Measurements from ENCODE around the gene ENAM.
A peak's percentile ranks its signal among the peaks of the same experiment; 100 is the strongest.
"Not testable (repeated sequence)": the region's sequence is repeated elsewhere in the genome, so short reads cannot be mapped to it uniquely, and the experiment has no call there.

Gene ENAM

GRCh38 chr4:70634482-70634881, 5.9 kb downstream of the ENAM start:
- Histone ChIP-seq H3K9me2 (replicated peaks; ENCODE audit: low read depth, low read length) (no peaks in the 10 kb centered on the region), H3K9ac (ENCODE audit: low read depth, low read length, poor library complexity, severe bottlenecking) (no peak overlapping the region), H3K36me3 (ENCODE audit: insufficient read depth, low read length) (no peaks in the 10 kb centered on the region), H3K27me3 (ENCODE audit: insufficient read depth, low read length, poor library complexity, severe bottlenecking) (no peaks in the 10 kb centered on the region), H3K9me3 (ENCODE audit: insufficient read depth, low read depth, low read length) (no peaks in the 10 kb centered on the region), H4K20me1 (ENCODE audit: insufficient read depth, low read length, poor library complexity, severe bottlenecking) (no peaks in the 10 kb centered on the region), H3K79me2 (ENCODE audit: insufficient read depth, low read length) (no peaks in the 10 kb centered on the region), H3K4me1 (ENCODE audit: insufficient read depth, low read length, poor library complexity, severe bottlenecking) (no peaks in the 10 kb centered on the region), H3K4me2 (ENCODE audit: low read depth, low read length, poor library complexity, severe bottlenecking) (no peak overlapping the region), H2AFZ (ENCODE audit: low read length) (no peak overlapping the region), H3F3A (ENCODE audit: low read depth) (no peaks in the 10 kb centered on the region), H3K4me3 (ENCODE audit: low read length, poor library complexity, severe bottlenecking) (no peak overlapping the region)
- TF ChIP-seq EZH2phosphoT487 (IDR thresholded peaks at IDR 0.05; ENCODE audit: borderline replicate concordance) (no peak), CTCF (conservative IDR thresholded peaks at IDR 0.05; ENCODE audit: low read length) (no peak)

GRCh38 chr4:70637239-70637913, 8.8 kb downstream of the ENAM start:
- H3F3A ChIP-seq (ENCODE audit: low read depth): no peaks in the 10 kb centered on the region
- H3K4me1 ChIP-seq (ENCODE audit: insufficient read depth, low read length, poor library complexity, severe bottlenecking): no peaks in the 10 kb centered on the region
- no peaks in the 10 kb centered on the region for H3K79me2 ChIP-seq (ENCODE audit: insufficient read depth, low read length)
- no peaks in the 10 kb centered on the region for H3K27me3 ChIP-seq (ENCODE audit: insufficient read depth, low read length, poor library complexity, severe bottlenecking)
- no peaks in the 10 kb centered on the region for H3K9me2 ChIP-seq (replicated peaks; ENCODE audit: low read depth, low read length)
- no peak overlapping the region for H3K4me3 ChIP-seq (ENCODE audit: low read length, poor library complexity, severe bottlenecking)
- H4K20me1 ChIP-seq (ENCODE audit: insufficient read depth, low read length, poor library complexity, severe bottlenecking): no peaks in the 10 kb centered on the region
- no peaks in the 10 kb centered on the region for H3K36me3 ChIP-seq (ENCODE audit: insufficient read depth, low read length)
- no peaks in the 10 kb centered on the region for H3K9me3 ChIP-seq (ENCODE audit: insufficient read depth, low read depth, low read length)
- no peak overlapping the region for H3K9ac ChIP-seq (ENCODE audit: low read depth, low read length, poor library complexity, severe bottlenecking)
- H2AFZ ChIP-seq (ENCODE audit: low read length): peak overlapping the region; percentile 45; the same call in 1 of the 2 replicates
- TF ChIP-seq EZH2phosphoT487 (IDR thresholded peaks at IDR 0.05; ENCODE audit: borderline replicate concordance): no peak
- no peak overlapping the region for H3K4me2 ChIP-seq (ENCODE audit: low read depth, low read length, poor library complexity, severe bottlenecking)

- no peaks in the 10 kb centered on the region for H3K36me3 ChIP-seq (ENCODE audit: insufficient read depth, low read length)
- no peaks in the 10 kb centered on the region for H3F3A ChIP-seq (ENCODE audit: low read depth)
- H3K79me2 ChIP-seq (ENCODE audit: insufficient read depth, low read length): no peaks in the 10 kb centered on the region
- H3K9me3 ChIP-seq (ENCODE audit: insufficient read depth, low read depth, low read length): no peaks in the 10 kb centered on the region
- no peak overlapping the region for H3K9ac ChIP-seq (ENCODE audit: low read depth, low read length, poor library complexity, severe bottlenecking)
- H3K4me3 ChIP-seq (ENCODE audit: low read length, poor library complexity, severe bottlenecking): no peak overlapping the region
- no peaks in the 10 kb centered on the region for H3K4me1 ChIP-seq (ENCODE audit: insufficient read depth, low read length, poor library complexity, severe bottlenecking)
- H3K9me2 ChIP-seq (replicated peaks; ENCODE audit: low read depth, low read length): no peaks in the 10 kb centered on the region
- no peaks in the 10 kb centered on the region for H4K20me1 ChIP-seq (ENCODE audit: insufficient read depth, low read length, poor library complexity, severe bottlenecking)
- H2AFZ ChIP-seq (ENCODE audit: low read length): no peak overlapping the region
- H3K4me2 ChIP-seq (ENCODE audit: low read depth, low read length, poor library complexity, severe bottlenecking): no peak overlapping the region
- H3K27me3 ChIP-seq (ENCODE audit: insufficient read depth, low read length, poor library complexity, severe bottlenecking): no peaks in the 10 kb centered on the region
- TF ChIP-seq CTCF (conservative IDR thresholded peaks at IDR 0.05; ENCODE audit: low read length): no peak
- TF ChIP-seq EZH2phosphoT487 (IDR thresholded peaks at IDR 0.05; ENCODE audit: borderline replicate concordance): no peak
Observed at GRCh38 chr4:70640192-70640591, 11.6 kb downstream of the ENAM start.

- not testable (repeated sequence) for H3K36me3 ChIP-seq (ENCODE audit: insufficient read depth, low read length); H4K20me1 ChIP-seq (ENCODE audit: insufficient read depth, low read length, poor library complexity, severe bottlenecking); H3K4me1 ChIP-seq (ENCODE audit: insufficient read depth, low read length, poor library complexity, severe bottlenecking); H2AFZ ChIP-seq (ENCODE audit: low read length); H3F3A ChIP-seq (ENCODE audit: low read depth); H3K9me2 ChIP-seq (replicated peaks; ENCODE audit: low read depth, low read length); H3K9ac ChIP-seq (ENCODE audit: low read depth, low read length, poor library complexity, severe bottlenecking); H3K79me2 ChIP-seq (ENCODE audit: insufficient read depth, low read length); H3K4me2 ChIP-seq (ENCODE audit: low read depth, low read length, poor library complexity, severe bottlenecking); H3K4me3 ChIP-seq (ENCODE audit: low read length, poor library complexity, severe bottlenecking); H3K27me3 ChIP-seq (ENCODE audit: insufficient read depth, low read length, poor library complexity, severe bottlenecking); H3K9me3 ChIP-seq (ENCODE audit: insufficient read depth, low read depth, low read length)
Observed at GRCh38 chr4:70650741-70651140, 22.2 kb downstream of the ENAM start.
